ENCODE results near the gene USP5.
A peak's percentile ranks its signal among the peaks of the same experiment; 100 is the strongest.

USP5 gene

DNA sequence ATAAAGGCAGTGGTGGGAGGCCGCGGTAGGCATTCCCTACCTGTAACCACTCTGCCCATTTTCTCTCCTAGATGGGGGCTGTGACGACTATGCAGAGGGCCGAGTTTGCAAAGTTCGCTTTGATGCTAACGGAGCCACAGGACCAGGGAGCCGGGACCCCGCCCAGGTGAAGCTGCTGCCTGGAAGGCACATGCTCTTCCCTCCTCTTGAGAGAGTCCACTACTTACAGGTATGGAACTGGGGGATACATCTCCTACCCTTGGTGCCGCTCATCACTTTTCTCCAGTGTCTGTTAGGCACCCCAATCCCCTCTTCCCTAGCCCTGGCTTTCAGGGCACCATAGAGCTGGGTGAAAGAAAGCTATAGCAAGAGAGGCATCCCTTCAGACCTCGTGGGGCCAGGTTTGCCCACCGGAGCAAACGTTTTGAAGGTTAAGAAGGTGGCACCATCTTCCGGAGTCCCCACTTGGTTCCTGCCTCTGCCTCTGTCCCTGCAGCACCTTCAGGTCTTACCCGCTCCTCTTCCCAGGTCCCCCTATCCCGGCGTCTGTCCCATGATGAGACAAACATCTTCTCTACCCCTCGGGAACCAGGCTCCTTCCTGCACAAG, 25.7 kb upstream of the USP5 start:
- no peak for DNase-seq

DNA sequence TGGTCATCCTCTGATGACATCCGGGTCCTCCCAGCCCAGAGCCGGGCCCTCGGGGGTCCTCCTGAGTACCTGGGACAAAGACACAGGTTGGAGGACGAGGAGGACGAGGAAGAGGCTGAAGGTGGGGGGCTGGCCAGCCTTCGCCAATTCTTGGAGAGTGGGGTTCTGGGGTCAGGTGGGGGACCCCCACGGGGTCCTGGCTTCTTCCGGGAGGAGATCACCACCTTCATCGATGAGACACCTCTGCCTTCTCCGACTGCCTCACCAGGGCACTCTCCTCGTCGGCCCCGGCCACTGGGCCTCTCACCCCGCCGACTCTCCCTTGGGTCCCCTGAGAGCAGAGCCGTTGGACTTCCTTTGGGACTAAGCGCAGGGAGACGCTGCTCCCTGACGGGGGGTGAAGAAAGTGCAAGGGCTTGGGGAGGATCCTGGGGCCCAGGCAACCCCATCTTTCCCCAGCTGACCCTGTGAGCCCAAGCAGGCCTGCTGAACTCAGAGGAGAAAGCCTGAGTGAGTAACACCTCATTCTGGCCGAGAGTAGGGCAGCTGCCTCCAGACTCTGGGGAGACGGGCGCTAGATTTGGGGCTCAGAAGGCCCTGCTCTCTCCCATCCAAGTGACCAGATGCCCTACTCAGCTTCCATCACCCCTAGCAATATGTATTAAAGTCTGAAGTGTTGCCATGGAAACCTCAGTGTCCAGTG, 25.1 kb upstream of the USP5 start:
- no peak for DNase-seq

DNA sequence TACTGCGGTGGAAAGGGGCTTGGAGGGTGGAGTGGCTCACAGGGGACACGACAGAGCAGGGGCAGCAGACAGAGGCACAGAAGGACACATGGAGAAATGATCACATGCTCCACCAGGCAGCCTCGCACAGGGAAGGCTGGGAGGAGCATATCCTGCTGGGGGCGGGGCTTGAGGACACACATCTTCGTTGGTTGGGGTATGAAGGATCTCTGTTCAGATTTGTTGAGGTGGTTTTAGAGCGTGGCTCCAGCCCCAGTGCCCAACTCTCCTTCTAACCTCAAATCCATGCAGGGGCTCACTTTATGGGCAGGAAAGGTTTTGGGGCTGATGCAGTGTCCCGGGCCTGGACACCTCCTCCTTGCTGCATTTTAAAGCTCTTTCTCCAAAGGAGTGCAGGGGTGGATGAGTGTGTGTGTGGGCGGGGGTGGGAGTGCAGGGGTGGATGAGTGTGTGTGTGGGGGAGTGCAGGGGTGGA, 24.5 kb upstream of the USP5 start:
- peak; percentile 13 to 42 for DNase-seq

DNA sequence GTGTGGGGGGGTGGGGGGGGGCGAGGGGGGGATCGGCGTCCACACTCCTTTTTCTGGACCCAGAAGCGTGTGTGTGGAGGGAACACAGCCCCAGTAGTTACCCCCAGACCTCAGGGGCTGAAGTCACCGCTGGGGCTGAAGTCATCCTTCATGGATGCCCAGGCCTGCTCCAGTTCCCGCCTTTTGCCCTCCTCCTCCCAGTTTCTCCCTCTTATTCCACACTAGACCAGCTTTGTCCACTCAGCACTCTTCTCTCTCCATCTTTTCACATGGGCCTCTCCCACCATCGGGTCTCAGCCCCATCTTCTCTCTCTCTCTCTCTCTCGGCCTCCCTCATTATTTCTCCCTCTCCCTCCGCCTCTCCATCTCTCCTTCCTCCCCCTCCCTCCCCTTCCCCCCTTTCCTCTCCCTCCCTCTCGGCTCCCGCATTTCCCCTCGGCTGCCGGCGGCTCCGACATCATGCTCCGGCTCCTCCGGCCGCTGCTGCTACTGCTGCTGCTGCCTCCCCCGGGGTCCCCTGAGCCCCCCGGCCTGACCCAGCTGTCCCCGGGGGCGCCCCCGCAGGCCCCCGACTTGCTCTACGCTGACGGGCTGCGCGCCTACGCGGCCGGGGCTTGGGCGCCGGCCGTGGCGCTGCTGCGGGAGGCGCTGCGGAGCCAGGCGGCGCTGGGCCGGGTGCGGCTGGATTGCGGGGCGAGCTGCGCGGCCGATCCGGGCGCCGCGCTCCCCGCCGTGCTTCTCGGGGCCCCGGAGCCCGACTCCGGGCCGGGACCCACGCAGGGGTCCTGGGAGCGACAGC, 23.8 kb upstream of the USP5 start, which contains the start of gene P3H3:
P3H3 (plus strand) TSS at position 426 of the 799 bp plus-strand sequence; CDS start at position 460, 34 bp downstream.
- no peak for DNase-seq

DNA sequence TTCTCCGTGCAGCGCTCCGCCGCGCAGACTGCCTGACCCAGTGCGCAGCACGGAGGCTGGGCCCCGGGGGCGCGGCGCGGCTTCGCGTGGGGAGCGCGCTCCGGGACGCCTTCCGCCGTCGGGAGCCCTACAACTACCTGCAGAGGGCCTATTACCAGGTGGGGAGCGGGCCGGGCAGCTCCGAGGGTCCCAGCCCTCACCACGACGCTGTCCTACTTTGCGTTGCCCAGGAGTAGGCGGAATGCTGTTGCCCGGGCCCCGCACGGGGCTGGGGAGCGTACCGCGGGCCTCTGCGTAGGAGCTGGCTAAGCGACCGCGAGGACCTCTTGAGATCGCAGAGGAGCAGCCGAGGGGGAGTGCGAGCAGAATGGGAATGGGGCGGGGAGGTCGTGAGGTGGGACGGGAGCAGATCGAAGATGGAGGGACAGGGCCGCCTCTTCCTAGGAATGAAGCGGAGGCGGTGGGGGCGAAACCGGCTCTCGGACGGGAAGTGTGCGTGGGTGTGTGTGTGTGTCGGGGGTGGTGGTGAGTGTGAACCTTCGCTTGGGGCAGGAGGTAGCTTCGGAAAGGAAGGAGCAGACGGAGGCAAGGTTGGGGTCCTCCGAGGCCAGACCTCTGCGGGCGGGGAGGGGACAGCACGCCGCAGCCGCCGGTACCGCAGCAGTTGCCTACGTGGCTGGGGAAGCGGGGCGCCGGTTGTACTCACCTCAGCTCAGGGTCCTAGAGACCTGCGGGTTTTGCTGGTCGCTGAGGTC, 23.0 kb upstream of the USP5 start:
- DNase-seq: no peak

DNA sequence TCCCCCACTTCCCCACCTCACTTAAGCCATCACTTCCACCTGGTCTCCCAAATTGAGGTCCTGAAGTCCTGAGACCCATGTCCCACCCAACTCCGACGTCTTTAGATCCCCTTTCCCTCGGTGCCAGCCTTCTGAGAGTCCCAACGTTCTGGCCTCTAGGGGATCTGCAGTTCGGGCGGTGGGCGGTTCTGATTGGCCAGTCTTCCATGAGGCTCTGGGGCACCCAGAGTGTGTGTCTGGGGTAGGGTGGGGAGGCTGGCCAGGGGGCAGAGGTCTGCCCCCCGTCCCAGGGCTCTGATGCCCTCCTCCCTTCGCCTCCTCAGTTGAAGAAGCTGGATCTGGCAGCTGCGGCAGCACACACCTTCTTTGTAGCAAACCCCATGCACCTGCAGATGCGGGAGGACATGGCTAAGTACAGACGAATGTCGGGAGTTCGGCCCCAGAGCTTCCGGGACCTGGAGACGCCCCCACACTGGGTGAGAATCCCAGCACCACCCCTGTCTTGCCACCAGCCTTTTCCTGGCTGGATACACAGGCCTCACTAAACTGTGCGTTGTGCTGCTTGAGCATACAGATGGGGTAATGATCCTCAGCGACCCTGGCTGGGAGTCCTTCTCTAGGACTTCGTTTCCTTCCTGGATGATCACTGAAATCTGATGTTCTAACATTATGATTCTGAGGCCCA, 22.3 kb upstream of the USP5 start:
- no peak for DNase-seq

DNA sequence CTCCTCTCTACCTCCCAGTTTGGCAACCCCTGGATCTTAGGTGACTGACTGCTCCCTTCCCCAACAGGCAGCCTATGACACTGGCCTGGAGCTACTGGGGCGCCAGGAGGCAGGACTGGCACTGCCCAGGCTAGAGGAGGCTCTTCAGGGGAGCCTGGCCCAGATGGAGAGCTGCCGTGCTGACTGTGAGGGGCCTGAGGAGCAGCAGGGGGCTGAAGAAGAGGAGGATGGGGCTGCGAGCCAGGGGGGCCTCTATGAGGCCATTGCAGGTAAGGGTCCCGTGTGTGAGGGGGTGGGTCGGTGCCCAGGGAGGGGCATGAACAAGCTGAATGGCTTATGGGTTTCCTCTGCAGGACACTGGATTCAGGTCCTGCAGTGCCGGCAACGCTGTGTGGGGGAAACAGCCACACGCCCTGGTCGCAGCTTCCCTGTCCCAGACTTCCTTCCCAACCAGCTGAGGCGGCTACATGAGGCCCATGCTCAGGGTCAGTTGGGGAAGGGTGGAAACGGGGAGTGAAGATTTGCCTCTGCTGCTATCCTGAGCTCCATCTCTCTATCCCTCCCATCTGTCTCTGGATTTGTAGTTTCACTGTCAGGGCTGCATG, 21.6 kb upstream of the USP5 start:
- no peak for DNase-seq

DNA sequence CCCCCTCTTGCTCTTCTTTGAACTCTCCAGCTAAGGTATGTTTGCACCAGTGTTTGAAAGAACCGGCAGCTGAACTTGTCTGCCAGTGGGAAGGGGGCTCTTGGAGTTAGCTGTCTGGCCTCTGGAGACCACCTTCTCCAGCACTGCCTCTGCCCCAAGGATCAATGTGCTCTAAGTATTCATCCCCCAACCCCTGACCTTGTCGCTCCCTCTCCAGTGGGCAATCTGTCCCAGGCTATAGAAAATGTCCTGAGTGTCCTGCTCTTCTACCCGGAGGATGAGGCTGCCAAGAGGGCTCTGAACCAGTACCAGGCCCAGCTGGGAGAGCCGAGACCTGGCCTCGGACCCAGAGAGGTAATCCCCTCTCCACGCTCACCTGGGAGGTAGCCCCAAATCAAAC, 21.0 kb upstream of the USP5 start:
- no peak for DNase-seq

DNA sequence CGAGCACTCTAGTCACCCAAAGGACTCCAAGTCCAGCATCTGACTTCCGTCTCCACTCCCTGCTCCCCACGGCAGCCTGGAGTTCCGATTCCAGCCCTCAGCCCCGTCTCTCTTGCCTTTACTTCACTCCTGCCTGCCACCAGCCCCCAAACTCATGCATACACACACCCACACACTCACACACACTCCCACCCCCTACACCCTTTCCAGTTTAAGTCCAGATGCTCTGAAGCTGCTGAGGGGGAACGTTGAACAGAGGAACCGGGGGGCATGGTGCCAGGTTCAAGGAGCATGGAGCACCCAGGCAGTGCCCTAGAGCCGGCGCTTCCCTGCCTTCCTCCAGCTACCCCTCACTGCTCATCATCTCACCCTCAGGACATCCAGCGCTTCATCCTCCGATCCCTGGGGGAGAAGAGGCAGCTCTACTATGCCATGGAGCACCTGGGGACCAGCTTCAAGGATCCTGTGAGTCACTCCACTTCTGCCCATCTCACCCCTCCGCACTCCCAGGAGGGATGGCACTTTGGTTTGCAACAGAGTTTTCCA, 20.4 kb upstream of the USP5 start:
- no peak for DNase-seq

DNA sequence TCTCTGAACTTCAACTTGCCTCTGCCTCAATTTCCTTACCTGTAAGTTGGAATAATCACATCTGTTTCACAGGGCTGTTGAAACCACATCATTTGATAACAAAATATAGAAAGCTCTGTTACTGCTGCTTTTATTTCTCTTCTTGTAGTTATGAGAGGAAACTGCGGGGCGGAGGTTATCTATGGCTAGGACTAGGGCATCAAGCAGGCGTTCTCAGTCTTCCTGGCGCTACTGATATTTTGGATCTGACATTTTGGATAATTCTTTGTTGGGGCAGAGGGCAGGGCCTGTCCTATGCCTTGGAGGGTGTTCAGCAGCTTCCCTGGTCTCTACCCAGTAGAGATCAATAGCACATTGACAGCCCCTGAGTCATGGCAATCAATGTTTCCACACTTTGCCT, 19.8 kb upstream of the USP5 start:
- DNase-seq: no peak

DNA sequence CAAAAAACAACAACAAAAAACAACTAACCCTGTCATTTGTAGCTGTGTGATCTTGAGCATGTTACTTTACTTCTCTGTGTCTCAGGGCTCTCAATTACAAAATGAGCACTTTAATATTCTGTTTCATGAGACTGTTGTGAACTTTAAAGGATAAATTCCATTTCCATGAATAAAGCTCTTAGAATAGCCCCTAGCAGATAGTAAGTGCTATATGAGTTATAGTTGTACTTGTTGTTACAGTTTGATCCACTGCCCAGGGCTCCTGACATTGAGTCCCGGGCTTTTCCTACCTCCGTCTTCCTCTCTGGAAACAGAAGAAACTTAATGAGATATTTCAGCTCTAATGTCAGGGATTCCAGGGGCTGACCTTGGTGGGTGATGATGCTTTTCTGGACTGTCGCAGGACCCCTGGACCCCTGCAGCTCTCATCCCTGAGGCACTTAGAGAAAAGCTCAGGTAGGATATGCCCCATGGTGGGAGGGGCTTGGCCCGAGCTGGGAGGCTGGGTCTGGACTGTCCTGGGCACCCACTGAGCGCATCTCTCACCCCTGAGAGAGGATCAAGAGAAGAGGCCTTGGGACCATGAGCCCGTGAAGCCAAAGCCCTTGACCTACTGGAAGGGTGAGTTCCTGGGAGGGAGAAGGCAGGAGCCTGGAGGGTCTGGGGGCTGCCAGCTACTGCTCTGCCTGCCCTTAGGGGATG, 18.6 kb upstream of the USP5 start:
- DNase-seq: no peak

DNA sequence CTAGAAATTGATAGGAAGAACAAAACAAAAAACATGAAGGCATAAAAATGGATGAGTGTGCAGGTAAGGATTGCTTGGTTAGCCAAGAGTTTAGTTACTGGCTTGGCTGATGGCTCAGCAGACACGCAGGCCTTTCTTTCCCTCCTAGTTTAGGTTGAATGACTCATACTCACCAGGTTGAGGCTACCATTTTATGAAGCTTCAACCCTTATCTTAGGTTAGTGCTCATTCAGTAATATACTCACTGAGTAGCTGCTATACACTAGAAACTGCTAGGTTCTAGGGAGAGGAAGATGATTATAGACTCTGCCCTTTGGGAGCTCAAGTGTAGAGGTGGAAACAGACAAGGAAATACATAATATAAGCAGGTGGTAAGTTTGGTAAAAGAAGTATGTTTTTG, 17.7 kb upstream of the USP5 start:
- DNase-seq: no peak

DNA sequence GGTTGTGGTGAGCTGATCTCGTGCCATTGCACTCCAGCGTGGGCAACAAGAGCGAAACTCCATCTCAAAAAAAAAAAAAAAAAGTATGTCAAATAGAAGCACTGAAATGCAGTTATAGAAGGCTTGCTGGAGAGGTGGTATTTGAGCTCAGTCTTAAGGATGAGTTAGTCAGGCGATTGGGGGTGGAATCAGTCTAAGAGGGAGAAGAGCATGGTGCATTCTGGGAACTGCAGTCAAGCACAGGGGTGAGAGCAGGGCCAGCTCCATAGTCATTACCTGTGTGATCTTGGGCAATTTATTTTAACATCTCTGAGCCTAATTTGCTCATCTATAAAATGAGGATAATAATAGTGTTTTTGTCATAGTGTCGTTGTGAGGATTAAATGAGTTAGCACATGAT, 17.1 kb upstream of the USP5 start:
- DNase-seq: no peak

DNA sequence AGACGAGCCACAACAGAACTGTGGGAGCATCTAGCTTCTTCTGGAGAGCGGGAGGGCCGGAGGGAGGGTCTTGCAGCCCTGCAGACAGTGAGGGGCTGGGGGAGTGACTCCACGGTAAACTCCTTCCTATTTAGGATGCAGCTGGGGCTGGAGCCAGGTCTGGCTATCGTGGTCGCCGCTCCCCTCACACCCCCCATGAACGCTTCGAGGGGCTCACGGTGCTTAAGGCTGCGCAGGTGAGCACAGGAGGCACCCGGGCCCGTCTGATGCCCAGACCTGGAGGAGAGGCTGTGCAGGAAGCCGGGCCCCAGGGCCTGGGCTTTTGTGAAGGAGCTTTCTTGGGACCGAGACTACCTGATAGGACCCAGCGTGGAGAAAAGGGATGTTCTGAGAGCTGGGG, 15.1 kb upstream of the USP5 start:
- no peak for DNase-seq

DNA sequence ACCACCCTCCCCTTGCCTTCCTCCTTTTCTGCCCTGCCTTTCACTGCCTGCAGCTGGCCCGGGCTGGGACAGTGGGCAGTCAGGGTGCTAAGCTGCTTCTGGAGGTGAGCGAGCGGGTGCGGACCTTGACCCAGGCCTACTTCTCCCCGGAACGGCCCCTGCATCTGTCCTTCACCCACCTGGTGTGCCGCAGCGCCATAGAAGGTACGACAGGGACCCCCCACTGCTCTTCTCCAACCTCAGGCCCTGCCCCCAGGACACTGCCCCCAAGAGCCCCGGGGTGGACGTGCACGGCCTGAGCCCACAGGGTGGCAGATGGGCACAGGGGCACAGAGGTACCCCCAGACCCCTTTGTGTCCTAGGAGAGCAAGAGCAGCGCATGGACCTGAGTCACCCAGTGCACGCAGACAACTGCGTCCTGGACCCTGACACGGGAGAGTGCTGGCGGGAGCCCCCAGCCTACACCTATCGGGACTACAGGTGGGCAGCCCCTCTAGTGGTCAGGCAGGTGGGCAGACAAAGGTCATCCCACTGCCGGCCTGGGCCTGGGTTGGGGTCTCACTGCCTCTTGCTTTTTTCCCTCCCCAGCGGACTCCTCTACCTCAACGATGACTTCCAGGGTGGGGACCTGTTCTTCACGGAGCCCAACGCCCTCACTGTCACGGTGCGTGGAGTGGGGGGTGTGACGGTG, 14.4 kb upstream of the USP5 start:
- DNase-seq: no peak

DNA sequence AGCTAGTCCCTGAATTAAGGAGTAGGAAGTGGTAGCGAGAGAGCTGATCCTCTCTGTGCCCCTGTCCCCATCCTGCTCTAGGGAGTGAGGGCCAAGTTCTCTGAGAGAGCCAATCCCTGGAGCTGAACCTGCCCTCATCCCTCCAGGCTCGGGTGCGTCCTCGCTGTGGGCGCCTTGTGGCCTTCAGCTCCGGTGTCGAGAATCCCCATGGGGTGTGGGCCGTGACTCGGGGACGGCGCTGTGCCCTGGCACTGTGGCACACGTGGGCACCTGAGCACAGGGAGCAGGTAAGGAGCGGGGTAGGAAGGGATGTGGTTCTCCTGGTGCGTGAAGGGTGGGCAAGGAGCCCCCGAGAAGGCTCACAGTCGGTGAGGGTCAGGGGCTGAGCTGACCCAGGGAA, 13.1 kb upstream of the USP5 start:
- DNase-seq: no peak

DNA sequence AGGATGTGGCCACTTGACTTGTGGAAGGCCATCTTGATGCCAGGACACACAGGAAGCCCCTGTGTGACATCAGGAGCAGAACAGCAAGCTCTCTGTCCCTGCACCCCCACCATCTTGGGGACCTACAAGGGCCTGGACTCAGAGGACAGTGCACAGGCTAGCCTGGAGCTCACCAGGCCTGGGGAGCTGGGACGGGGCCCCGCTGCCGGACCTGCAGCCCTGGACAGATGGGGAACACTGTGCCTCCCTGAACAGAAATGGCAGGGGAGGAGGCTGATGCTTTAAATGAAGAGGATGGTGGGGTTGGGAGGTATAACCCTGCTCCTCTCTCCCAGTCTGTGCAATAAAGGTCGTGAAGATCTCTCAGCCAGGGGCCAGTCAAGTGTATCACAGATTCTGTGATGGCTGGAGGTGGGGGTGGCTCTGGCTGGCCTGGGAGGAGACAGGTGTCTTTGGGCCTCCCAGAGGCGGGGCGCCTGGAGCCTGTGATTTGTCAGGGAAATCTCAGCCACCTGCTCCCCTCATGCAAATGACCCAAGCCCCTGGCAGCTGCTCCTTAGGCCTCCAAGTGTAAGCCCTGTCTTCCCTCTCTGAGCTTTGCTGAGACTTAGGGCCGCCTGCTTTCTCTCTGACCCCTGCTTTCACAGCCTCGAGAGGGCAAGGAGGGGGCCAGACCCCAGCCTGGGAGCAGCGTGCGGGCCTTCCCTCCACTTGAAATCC, 12.3 kb upstream of the USP5 start:
- no peak for DNase-seq

DNA sequence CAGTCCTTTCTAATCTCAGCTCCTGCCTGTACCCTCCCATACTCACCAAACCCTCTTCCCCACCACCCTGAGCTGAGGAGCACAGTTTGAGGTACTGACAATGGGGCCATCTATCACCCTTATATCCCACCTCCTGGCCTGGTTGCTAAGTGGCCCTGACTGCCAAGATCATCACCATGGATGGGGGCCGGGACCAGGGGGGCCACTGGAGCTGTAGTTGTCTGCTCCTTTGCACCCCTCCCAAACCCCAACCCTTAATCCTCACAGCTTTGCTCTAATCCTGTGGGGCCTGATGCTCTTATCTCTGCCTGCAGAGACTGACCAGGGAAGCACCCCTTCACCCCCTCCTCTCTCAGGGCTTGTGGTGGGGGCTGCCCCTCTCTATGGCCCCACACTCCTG, 11.6 kb upstream of the USP5 start:
- DNase-seq: no peak

DNA sequence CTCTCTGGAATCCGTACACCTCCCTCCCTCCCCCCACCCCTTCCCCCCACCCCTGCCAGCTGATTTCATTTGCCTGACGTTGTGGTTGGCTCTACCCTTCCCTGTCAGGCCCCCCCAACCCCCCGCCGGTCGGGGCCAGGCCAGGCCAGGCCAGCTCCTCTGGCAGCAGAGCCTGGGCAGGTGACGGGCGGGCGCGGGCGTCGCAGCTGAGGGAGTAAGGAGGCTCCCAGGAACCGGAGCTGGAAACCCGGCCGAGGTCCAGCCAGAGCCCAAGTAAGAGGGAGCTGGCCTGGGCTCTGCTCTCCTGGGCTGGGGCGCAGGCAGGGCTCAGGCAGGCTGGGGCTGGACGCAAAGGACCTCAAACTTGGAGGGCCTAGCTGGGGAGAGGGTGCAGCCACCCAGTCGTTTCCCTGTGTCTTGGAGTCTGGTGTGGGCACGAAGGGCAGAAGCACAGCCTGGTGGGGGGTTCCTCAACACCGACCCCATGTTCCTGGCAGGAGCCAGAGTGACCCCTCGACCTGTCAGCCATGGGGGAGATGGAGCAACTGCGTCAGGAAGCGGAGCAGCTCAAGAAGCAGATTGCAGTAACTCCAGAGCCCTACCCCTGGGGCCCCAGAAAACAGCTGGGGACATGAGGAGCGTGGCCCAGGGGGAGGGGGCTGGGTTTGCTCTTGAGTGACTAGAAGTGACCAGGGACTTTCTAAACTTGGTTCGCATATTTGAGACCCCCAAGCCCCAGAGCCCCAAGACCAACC, 11.0 kb upstream of the USP5 start, which contains the start of gene GNB3:
GNB3 (plus strand) TSS at position 165 of the 755 bp plus-strand sequence; CDS start at position 528, 363 bp downstream.
- no peak for DNase-seq
